Breast epithelium (tissue), 3 donors: ENCODE data around the gene MACROD2.

Source experiments
- POLR2A ChIP-seq: fragments of 450-650 bp; IDR thresholded peaks from one replicate; pipeline ENCODE4 v1.6.1; 2016; ENCODE audit warnings: antibody characterized with exemption, mild to moderate bottlenecking, moderate library complexity
- POLR2AphosphoS5 ChIP-seq, 3 donors: sonication (generic); formaldehyde crosslinking; IDR thresholded peaks; one replicate each; pipeline ENCODE4 v1.6.1; 2017; ENCODE audit warnings: antibody characterized with exemption in 3 of 3
- TF ChIP-seq, protein P1 (sequence below), 3 donors: fragments of 450-650 bp; IDR thresholded peaks; one replicate each; pipeline ENCODE4 v1.5.1; 2016 to 2017; ENCODE audit warnings: antibody characterized with exemption in 3 of 3, mild to moderate bottlenecking in 3 of 3, moderate library complexity in 3 of 3

DNA sequence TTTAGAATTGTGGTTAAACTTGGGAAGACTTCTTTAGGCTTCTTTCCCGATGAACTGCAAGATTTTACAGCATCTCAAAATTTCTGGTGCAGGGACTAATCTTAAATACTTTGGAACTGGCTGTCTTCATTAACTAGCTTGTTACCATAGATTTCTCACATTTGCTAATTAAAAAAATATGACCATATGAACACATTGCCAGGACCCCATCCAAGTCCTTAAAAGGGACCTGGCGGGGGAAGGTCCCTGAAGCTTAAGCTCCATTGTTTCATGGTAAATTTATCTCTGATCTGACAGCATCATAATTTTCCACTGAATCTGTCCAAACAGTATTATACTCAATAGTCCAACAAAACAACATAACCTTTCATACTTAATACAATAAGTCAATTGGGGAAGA is 859.9 kb downstream of the MACROD2 start:
- TF ChIP-seq, protein P1, sequence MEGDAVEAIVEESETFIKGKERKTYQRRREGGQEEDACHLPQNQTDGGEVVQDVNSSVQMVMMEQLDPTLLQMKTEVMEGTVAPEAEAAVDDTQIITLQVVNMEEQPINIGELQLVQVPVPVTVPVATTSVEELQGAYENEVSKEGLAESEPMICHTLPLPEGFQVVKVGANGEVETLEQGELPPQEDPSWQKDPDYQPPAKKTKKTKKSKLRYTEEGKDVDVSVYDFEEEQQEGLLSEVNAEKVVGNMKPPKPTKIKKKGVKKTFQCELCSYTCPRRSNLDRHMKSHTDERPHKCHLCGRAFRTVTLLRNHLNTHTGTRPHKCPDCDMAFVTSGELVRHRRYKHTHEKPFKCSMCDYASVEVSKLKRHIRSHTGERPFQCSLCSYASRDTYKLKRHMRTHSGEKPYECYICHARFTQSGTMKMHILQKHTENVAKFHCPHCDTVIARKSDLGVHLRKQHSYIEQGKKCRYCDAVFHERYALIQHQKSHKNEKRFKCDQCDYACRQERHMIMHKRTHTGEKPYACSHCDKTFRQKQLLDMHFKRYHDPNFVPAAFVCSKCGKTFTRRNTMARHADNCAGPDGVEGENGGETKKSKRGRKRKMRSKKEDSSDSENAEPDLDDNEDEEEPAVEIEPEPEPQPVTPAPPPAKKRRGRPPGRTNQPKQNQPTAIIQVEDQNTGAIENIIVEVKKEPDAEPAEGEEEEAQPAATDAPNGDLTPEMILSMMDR (IDR thresholded peaks at IDR 0.05) = no peak
- TF ChIP-seq POLR2AphosphoS5 (IDR thresholded peaks at IDR 0.05) = no peak
- TF ChIP-seq POLR2A = no peak
